Glutamatergic neuron (in vitro differentiated cells): Measurements from ENCODE around the gene ADARB2. TPM values are rescaled to one million over a fixed set of nuclear protein-coding genes. Genes with fewer than 3 reads are reported as not detected.

Experiments
- DNase-seq: peaks from one replicate; pipeline ENCODE4 v3.0.0; 2022
- H3K27ac Mint-ChIP-seq: one replicate; pipeline ENCODE4 v1.8.0; 2020; ENCODE audit warnings: mild to moderate bottlenecking, mixed read lengths, inconsistent platforms; ENCODE audit not compliant: unreplicated experiment
- H3K27me3 Mint-ChIP-seq: one replicate; pipeline ENCODE4 v1.8.0; 2020; ENCODE audit warnings: mild to moderate bottlenecking, moderate library complexity, mixed read lengths, inconsistent platforms; ENCODE audit not compliant: unreplicated experiment
- H3K36me3 Mint-ChIP-seq: one replicate; pipeline ENCODE4 v1.8.0; 2020; ENCODE audit warnings: mild to moderate bottlenecking, mixed read lengths, inconsistent platforms; ENCODE audit not compliant: unreplicated experiment
- H3K4me1 Mint-ChIP-seq: one replicate; pipeline ENCODE4 v1.8.0; 2020; ENCODE audit warnings: mild to moderate bottlenecking, low read depth, mixed read lengths, inconsistent platforms; ENCODE audit not compliant: unreplicated experiment
- H3K4me3 Mint-ChIP-seq: one replicate; pipeline ENCODE4 v1.8.0; 2020; ENCODE audit warnings: mild to moderate bottlenecking, mixed read lengths, inconsistent platforms; ENCODE audit not compliant: unreplicated experiment
- H3K9me3 Mint-ChIP-seq: one replicate; pipeline ENCODE4 v1.8.0; 2020; ENCODE audit warnings: mild to moderate bottlenecking, moderate library complexity, mixed read lengths, inconsistent platforms; ENCODE audit not compliant: unreplicated experiment
- CTCF ChIP-seq: fragments of 200-600 bp; sonication (generic); IDR thresholded peaks from one replicate; pipeline ENCODE4 v1.5.0; 2021; ENCODE audit not compliant: partially characterized antibody, unreplicated experiment
- total RNA-seq: library from RNA; stranded (reverse); fragmentation: NEBNext Ultra II Directional; extraction: Animal tissue kit (Norgen Biotek cat#: 25700); gene quantifications from one replicate; pipeline ENCODE4 v1.2.1, GENCODE V29; 2021; ENCODE audit not compliant: unreplicated experiment

The ADARB2 gene
- total RNA-seq, 1 donor from 2014 or later: 20.6 TPM

DNA sequence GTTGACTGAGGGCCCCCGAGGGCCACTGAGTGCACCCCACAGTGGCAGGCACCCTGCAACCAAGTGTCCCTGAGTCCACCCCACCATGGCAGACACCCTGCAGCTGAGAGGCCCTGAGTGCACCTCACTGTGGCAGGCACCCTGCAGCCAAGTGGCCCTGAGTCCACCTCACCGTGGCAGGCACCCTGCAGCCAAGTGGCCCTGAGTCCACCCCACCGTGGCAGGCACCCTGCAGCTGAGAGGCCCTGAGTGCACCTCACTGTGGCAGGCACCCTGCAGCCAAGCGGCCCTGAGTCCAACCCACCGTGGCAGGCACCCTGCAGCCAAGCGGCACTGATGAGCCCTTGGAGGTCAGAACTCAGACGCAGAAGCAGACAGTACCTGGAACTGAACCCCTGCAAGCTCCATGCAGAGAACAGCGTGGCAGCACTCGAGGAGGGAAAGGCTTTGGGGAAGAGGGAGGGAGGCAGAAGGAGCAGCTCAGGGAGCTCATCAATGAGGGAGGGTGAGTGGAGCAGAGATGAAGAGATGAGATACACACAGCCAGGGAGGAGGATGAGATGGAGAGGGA lies 524.7 kb downstream of the ADARB2 start:
- no peak for TF ChIP-seq CTCF
- H3K9me3 Mint-ChIP-seq: peaks cover 7% of the 10 kb centered on the region
- H3K4me1 Mint-ChIP-seq: peaks cover 9% of the 10 kb centered on the region
- no peak overlapping the region for H3K4me3 Mint-ChIP-seq
- peaks cover 10% of the 10 kb centered on the region for H3K36me3 Mint-ChIP-seq
- H3K27me3 Mint-ChIP-seq: peaks cover 4% of the 10 kb centered on the region
- no peak overlapping the region for H3K27ac Mint-ChIP-seq
- DNase-seq: no peak

DNA sequence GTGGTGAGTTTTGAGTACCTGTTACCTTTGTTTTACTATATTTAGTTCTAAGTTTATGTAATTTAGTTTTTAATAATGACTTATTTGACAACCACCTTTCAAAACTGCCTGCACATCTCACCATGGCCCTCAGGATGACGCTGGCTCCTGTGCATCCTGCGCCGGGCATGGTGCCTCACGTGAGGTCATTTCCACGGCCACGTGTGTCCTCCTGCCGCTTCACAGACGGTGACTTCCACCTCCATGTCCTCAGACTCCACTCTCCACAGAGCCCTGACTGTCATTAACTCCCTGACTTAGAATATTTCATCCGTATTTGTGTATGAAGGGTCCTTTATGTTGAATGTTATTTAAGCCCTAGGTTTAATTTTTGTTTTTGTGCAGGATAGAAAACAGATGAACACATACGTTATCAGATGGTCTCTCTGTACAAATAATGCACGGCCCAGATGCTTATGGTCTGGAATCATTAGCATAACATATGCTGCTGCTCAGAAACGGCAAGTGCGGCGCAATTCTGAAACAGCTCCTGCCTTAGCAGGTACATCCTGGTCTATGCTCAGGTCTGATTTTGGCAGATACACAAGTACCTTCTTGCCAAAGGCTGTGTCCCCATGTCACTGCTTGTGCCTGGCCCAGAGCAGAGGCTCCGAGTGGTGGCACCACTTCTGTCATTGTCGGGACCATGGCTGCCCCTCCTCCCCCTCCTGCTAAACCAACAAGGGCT lies 525.3 kb downstream of the ADARB2 start:
- Mint-ChIP-seq H3K36me3 (peaks cover 10% of the 10 kb centered on the region), H3K4me1 (peaks cover 9% of the 10 kb centered on the region), H3K4me3 (no peak overlapping the region), H3K9me3 (peaks cover 7% of the 10 kb centered on the region), H3K27me3 (peaks cover 4% of the 10 kb centered on the region), H3K27ac (peak overlapping the region; percentile 40)
- no peak for TF ChIP-seq CTCF
- DNase-seq: no peak

DNA sequence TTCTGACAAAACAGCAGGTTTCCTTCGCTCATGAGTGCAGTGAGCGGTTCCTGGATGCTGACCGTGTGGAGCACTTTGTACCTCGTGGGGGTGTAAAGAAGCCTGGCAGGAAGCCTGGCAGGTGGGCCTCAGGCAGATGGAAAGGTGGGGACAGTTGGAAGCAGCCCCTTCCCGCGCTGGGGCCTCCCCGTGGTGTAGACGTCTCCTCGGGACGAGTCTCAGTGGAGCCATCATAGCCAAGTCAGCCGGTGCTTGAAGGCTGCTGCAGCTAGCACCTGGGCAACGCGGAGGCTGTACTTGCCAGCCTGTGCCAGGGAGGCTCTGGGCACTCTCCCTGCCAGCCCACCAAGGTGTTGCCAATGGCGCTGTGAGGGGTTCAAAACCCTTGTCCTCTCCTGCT lies 526.7 kb downstream of the ADARB2 start:
- TF ChIP-seq CTCF: no peak
- peaks cover 9% of the 10 kb centered on the region for H3K4me1 Mint-ChIP-seq
- H3K9me3 Mint-ChIP-seq: peaks cover 9% of the 10 kb centered on the region
- no peak overlapping the region for H3K4me3 Mint-ChIP-seq
- H3K36me3 Mint-ChIP-seq: peaks cover 10% of the 10 kb centered on the region
- H3K27ac Mint-ChIP-seq: no peak overlapping the region
- no peak for DNase-seq
- peaks cover 4% of the 10 kb centered on the region for H3K27me3 Mint-ChIP-seq

DNA sequence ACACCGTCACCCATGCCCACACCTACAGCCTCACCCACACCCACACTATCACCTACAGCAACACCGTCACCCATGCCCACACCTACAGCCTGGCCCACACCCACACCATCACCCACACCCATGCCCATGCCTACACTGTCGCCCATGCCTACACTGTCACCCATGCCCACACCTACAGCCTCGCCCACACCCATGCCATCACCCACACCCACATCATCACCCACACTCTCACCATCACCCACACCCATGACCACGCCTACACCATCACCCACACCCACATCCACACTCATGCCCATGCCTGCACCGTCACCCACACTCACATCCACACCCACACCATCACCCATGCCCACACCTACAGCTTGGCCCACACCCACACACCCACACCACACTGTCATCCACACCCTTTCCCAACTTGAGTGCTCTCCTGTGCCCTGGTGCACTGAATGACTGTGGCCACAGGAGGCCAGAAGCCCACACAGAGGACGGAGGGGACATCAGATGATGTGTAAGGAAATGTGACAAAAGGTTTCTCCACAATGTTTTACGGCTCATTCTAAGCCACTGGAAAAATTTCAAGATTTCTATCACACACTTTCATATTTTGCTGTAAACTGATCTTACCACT lies 527.9 kb downstream of the ADARB2 start:
- Mint-ChIP-seq H3K36me3 (peaks cover 10% of the 10 kb centered on the region), H3K9me3 (peaks cover 9% of the 10 kb centered on the region), H3K27me3 (peaks cover 4% of the 10 kb centered on the region), H3K27ac (no peak overlapping the region), H3K4me3 (no peak overlapping the region), H3K4me1 (peaks cover 9% of the 10 kb centered on the region)
- DNase-seq: no peak
- TF ChIP-seq CTCF: no peak
